ENCODE data around the gene ADRM1. TPM values are rescaled to one million over a fixed set of nuclear protein-coding genes. Genes with fewer than 3 reads are reported as not detected.

Gene ADRM1
- total and polyA plus RNA-seq, 10 of the 15 experiments (the other 5 are each of a cell fraction or from before 2014, with no cell fraction given) = 3.4 to 213 (median 95.9) TPM

GRCh38 chr20:62259294-62259565 lies 43.6 kb upstream of the ADRM1 start (continued):
- TF ChIP-seq ZBTB4 (CRISPR knock-in tag; IDR thresholded peaks at IDR 0.05) = no peak
- no peak for TF ChIP-seq YBX1 (IDR thresholded peaks at IDR 0.05)
- no peak for TF ChIP-seq RELB (IDR thresholded peaks at IDR 0.05; ENCODE audit: low read depth)
- TF ChIP-seq SPI1 (IDR thresholded peaks at IDR 0.05; ENCODE audit: borderline replicate concordance, insufficient read depth, low read depth, low read length) = no peak
- TF ChIP-seq RB1 (IDR thresholded peaks at IDR 0.05; ENCODE audit: borderline replicate concordance) = no peak
- no peak for TF ChIP-seq CBX3 (IDR thresholded peaks at IDR 0.05; ENCODE audit: borderline replicate concordance, low read depth)

- SMC1A ChIA-PET (ENCODE audit: uncharacterized antibody, unreplicated experiment) = no interaction called here
- TF ChIP-seq MTA2 (IDR thresholded peaks at IDR 0.05; ENCODE audit: low read depth) (no peak), RUNX3 (IDR thresholded peaks at IDR 0.05; ENCODE audit: low read length) (no peak), RCOR1 (conservative IDR thresholded peaks at IDR 0.05; ENCODE audit: low read depth, low read length) (no peak), USF1 (IDR thresholded peaks at IDR 0.05; ENCODE audit: borderline replicate concordance, extremely low read length, insufficient read depth, low read depth, low read length) (no peak), SREBF1 (IDR thresholded peaks at IDR 0.05; ENCODE audit: low read length) (no peak), YY1 (IDR thresholded peaks at IDR 0.05; ENCODE audit: low read depth, low read length) (no peak), BHLHE40 (IDR thresholded peaks at IDR 0.05; ENCODE audit: borderline replicate concordance in 1 of 2, low read depth in 2 of 2, low read length in 1 of 2) (no peak), EP300 (IDR thresholded peaks at IDR 0.05; ENCODE audit: borderline replicate concordance in 1 of 2, control insufficient read depth in 1 of 2, low read depth in 2 of 2, low read length in 2 of 2) (no peak), EGR1 (IDR thresholded peaks at IDR 0.05; ENCODE audit: borderline replicate concordance in 1 of 2, low read depth in 2 of 2, low read length in 2 of 2) (no peak), TBL1XR1 (IDR thresholded peaks at IDR 0.05; ENCODE audit: low read depth, low read length) (no peak)
These were observed 40.7 kb upstream of the ADRM1 start for GRCh38 chr20:62262064-62262463.

More at GRCh38 chr20:62262064-62262463, 40.7 kb upstream of the ADRM1 start:
- Histone ChIP-seq H2AFZ (ENCODE audit: control insufficient read depth, low read depth, low read length) (no peak overlapping the region), H3K4me3 (no peak overlapping the region), H3K4me2 (ENCODE audit: control insufficient read depth, insufficient read depth) (no peak overlapping the region), H3K4me1 (ENCODE audit: control insufficient read depth, insufficient read depth, low read length) (no peaks in the 10 kb centered on the region), H3K36me3 (ENCODE audit: control insufficient read depth in 2 of 2, insufficient read depth in 2 of 2, low read length in 1 of 2) (peaks cover 16 to 21% of the 10 kb centered on the region in 2 experiments; a peak in 3 of 4 replicates), H3K27ac (ENCODE audit: control insufficient read depth, insufficient read depth) (no peak overlapping the region), H3K9me3 (replicated peaks; ENCODE audit: control insufficient read depth, insufficient read depth, low read length) (no peaks in the 10 kb centered on the region; the same call in 2 of the 3 replicates), H3K9ac (ENCODE audit: control insufficient read depth, insufficient read depth, low read length) (no peak overlapping the region), H3K79me2 (ENCODE audit: control insufficient read depth, insufficient read depth, low read length) (no peaks in the 10 kb centered on the region), H4K20me1 (ENCODE audit: control insufficient read depth, insufficient read depth) (no peaks in the 10 kb centered on the region), H3K27me3 (replicated peaks in 1 of 2; ENCODE audit: control insufficient read depth in 2 of 2, insufficient read depth in 2 of 2, low read length in 1 of 2) (no peaks in the 10 kb centered on the region)
- intact Hi-C loops (cut with micrococcal nuclease; ENCODE audit: unreplicated experiment) = no loop called here
- DNase-seq (ENCODE audit: low read depth, low spot score) (no peak), ATAC-seq (no peak), FAIRE-seq (no peak)
- 88% methylated on average over 10 of the region's 10 CpGs for WGBS (ENCODE audit: insufficient coverage, insufficient replicate concordance, low lambda C conversion rate, missing lambda C conversion rate)
- RAD21 ChIA-PET (ENCODE audit: unreplicated experiment) = no interaction called here
- BruUV-seq (replicated peaks) = no TSS peak
- CTCF ChIA-PET = no interaction called here
- POLR2A ChIA-PET = no interaction called here
- in situ Hi-C loops (cut with MboI) = no loop called here
